ENCODE measurements around the gene RABEP1.
"Not testable (repeated sequence)": the region's sequence is repeated elsewhere in the genome, so short reads cannot be mapped to it uniquely, and the experiment has no call there.

The RABEP1 gene, protein sequence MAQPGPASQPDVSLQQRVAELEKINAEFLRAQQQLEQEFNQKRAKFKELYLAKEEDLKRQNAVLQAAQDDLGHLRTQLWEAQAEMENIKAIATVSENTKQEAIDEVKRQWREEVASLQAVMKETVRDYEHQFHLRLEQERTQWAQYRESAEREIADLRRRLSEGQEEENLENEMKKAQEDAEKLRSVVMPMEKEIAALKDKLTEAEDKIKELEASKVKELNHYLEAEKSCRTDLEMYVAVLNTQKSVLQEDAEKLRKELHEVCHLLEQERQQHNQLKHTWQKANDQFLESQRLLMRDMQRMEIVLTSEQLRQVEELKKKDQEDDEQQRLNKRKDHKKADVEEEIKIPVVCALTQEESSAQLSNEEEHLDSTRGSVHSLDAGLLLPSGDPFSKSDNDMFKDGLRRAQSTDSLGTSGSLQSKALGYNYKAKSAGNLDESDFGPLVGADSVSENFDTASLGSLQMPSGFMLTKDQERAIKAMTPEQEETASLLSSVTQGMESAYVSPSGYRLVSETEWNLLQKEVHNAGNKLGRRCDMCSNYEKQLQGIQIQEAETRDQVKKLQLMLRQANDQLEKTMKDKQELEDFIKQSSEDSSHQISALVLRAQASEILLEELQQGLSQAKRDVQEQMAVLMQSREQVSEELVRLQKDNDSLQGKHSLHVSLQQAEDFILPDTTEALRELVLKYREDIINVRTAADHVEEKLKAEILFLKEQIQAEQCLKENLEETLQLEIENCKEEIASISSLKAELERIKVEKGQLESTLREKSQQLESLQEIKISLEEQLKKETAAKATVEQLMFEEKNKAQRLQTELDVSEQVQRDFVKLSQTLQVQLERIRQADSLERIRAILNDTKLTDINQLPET

DNA sequence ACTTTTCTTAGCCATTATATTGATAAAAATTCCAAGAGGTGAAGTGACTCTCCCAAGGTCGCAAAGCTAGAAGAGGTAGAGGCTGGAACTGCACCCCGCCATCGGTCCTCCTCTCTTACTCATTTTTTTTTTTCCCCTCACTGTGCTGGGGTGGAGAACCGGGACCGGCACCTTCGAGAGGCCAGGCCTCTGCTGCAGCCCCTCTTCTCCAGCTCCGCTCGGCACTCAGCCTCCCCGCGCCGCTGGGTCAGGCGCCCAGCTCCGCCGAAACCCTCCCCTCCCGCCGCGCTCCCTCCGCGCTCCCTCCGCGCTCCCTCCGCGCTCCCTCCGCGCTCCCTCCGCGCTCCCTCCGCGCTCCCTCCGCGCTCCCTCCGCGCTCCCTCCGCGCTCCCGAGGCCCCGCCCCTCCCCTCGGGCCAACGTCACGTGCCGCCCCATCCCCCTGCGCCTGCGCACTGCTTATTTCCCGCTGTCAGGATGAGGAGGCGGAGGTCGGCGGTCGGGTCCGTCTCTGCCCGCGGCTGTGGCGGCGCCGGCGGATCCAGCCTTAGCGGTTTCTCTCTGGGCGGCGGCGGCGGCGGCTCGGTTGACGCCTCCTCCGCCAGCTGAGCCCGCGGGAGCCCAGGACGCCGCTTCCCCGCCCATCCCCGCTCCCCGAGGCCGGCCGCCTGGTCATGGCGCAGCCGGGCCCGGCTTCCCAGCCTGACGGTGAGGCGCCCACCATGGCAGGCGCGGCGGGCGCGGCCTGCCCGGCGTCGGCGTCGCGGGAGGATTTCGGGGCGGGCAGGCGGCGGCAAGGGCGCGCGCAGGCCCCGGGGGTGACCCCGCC lies at the start of gene RABEP1:
Gene RABEP1 (plus strand): TSS at position 471 of the 828 bp plus-strand sequence. CDS start 203 bp downstream, at position 674.
- peak; percentile 89 for DNase-seq

DNA sequence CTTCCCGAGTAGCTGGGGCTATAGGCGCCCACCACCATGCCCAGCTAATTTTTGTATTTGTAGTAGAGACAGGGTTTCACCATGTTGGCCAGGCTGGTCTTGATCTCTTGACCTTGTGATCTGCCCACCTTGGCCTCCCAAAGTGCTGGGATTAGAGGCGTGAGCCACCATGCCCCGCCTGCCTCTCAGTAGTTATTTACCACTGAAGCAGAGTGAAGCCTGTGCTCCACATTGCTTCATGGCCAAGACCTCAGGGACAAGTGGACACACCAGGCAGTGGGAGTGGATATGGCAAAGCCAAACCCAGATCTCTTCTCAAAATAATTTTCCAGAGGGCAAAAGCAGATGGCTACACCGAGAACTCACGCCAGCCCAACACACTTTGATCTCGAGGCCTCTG lies 48.6 kb upstream of the RABEP1 start:
- DNase-seq, result not testable (repeated sequence)

DNA sequence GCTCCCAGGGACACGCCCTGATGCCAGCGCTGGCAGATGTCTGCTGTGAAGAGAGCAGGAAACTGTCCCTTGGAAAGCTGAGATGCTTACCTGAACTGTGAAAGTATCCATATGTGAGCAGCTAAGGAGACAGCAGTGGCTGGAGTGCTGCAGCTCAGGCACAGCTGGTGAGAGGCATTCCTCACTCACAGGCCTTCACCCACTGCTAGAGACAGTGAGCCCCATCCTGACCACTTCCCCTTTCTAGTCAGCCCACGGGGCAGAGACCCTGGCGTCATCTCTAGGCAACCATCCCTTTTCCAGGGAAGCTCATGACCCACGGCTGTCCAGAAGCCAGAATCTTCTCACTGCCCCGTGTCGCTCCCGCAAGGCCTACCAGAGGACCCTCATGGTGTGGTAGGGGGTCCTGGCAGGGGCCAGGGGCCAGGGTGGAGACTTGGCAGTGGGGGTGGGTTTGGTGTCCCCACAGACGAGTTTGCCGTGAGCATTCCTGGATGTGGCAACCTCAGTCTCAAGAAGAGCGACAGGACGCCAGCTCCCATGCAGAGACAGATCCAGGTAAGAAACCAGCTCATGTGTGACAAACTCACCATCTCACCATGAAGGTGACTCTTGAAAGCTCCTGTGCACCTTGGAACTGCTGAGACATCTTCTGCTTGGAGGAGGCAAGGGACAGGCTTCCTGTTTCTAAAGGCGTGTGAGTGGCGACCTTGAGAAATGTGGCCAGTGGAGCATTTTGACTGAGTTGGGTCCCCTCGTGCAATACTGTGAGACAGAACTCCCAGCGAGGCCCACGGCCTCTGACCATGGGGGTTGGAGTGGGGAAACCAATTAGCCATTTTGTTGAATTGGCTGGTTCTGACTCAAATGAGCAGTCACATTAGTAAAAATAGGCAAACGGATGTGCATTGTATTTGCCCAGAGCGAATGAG lies 47.2 kb upstream of the RABEP1 start, which contains the start of gene SCIMP:
Gene SCIMP (minus strand): TSS at position 216 of the 932 bp plus-strand sequence. CDS start 105 bp downstream, at position 111.
- peak; percentile 94 for DNase-seq

DNA sequence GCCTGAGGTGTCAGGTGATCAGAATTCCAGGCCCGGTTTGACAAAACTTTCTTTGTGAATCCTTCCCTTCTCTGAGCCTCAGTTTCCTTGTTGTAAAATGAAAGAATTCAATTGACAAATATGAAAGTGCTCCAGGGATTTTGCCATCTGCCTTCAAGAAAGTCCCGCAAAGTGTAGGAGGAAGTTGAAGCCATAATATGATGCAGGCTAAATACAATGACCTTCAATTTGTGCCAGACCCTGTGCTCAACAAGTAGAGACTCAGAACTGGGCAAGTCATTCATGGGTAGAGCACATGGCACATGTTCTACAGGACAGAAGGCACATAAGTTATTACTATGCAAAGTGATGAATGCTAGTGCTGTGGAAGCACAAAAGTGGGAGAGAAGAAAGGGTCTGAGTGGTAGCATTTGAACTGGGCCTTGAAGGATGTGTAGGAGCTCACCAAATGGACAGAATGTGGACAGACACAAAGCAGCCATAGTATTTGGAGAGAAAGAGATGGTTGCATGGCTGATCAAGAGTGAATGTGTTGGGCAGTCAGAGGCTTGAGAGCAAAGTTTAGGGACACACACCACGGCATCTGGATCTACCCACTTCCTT lies 45.0 kb upstream of the RABEP1 start:
- DNase-seq, result peak; percentile 52

DNA sequence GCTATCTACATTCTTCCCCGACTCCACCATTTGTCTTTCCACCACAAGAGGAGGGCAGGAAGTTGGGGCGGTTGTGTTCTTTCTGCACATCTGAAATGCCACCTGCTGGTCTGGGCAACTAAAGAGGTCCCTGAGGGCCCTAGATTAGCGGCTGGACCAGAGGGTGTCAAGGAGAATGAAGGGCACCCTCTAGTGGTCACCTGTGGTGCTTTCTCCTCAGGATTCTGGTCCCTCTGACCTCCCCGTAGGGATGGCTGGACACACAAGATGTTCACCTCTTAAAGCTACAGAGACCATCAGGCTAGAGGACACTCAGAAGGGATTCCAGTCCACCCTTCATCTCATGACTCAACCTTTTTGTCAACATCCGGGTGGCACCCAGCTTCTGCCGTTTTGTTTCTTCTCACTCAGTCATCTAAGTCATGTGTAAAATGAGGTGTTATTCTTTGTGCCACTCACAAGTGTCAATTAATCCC lies 44.5 kb upstream of the RABEP1 start:
- peak; percentile 84 for DNase-seq

DNA sequence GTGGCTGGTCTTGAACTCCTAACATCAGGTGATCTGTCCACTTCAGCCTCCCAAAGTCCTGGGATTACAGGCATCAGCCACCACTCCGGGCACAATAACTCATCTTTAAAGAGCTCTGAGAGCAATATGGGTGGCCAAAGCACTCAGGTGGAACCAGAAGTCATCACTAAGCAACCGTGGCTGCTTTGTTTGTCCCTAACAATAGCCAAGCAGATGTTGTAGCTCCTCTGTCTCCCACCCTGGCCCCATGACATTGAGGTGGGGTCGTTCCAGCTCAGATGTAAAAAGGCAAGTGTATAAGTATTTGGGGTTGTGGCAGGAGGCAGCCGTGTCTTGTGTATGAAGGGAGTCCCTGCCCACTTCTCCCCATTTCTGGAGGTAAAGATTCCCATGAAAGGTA lies 43.8 kb upstream of the RABEP1 start:
- no peak for DNase-seq

DNA sequence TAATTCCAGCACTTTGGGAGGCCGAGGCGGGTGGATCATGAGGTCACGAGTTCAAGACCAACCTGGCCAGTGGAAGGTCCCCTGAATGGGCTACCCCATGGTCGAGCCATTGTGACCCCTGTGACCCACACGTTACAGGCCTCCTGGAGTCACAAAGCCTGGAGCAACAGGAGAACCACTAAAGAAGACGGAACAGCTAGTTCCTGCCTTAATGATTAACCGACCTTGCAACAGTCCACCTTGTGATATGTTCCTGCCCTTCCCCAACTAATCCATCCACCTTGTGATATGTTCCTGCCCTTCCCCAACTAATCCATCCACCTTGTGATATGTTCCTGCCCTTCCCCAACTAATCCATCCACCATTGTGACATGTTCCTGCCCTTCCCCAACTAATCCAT lies 42.3 kb upstream of the RABEP1 start:
- DNase-seq, result not testable (repeated sequence)

DNA sequence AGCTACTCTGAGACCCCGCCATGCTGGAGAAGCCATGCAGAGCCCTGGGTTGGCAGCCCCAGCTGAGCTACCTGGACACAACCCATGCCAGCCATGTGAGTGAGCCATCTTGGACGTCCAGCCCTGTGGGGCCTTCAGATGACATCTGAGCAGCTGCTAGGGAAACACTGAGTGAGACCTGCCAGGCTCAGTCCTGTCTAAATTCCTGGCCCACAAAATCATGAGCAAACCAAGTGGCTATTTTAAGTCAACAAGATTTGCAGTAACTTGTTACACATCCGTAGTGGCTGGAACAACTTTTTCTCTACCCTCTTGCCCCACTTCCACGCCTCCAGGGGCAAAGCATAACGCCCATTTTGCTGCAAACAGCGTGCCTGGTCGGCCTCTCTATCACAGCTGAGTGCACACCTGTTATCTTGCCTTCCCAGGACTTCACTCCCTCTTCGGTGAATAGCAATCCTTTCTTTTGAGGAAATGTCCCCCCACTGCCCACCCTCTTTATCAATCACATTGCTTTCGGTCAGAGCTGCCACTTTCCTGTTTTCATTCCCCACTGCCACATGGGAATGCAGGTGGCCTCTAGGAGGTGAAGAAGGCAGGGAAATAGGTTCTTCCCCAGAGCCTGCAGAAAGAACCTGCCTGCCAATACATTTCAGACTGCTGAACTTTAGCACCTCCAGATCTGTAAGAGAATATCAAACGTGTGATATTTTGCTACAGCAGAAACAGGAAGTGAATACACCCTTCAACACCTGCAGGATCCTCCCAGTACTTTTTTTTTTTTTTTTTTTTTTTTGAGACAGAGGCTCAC lies 40.0 kb upstream of the RABEP1 start:
- DNase-seq, result no peak

DNA sequence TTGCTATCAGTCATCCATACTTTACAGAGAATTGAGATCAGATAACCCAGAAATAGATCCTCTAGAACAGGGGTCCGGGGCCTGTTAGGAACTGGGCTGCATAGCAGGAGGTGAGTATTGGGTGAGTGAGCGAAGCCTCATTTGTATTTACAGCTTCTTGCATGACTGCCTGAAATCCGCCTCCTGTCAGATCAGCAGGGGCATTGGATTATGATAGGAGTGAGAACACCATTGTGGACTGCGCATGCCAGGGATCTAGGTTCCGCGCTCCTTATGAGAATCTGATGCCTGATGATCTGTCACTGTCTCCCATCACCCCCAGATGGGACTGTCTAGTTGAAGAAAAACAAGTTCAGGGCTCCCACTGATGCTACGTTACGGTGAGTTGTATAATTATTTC lies 34.5 kb upstream of the RABEP1 start:
- no peak for DNase-seq

DNA sequence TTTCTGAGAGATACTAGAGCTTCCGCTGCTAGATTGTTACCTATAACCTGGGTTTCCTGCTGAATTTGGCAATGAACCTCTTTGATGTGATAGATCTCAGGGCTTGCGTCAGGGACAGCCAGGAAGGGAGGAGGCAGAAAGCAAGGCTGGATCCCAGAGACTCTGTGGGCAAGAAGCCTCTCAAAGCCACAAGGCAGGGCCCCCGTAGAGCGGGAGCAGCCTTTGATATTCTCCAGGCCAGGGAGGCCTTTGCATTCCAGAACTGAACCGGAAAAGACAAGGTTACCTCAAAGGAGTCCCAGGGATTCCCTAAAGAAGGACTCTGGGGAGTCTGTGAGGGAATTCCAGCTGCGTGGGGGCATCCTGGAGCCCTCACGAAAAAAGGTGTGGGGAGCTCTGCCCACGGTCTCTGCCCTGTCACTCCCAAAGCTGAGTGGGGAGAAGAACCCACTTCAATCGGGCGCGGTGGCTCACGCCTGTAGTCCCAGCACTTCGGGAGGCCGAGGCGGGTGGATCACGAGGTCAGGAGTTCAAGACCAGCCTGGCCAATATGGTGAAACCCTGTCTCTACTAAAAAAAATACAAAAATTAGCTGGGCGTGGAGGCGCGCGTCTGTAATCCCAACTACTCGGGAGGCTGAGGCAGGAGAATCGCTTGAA lies 33.1 kb upstream of the RABEP1 start:
- no peak for DNase-seq

DNA sequence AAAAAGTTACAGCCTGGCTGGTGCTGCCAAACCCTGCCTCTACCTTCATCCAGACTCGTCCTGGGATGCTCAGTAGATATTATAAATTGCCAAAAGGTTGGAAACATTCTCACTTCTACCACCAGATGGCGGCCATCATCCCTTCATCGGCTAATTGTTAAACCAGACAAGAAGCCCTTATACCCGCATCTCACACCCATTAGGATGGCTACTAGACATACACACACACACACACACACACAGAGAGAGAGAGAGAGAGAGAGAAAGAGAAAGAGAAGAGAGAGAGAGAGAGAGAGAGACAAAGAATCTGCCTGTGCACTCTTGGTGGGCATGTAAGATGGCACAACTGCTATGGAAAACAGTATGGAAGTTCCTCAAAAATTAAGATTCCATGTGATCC lies 32.5 kb upstream of the RABEP1 start:
- peak; percentile 65 for DNase-seq

DNA sequence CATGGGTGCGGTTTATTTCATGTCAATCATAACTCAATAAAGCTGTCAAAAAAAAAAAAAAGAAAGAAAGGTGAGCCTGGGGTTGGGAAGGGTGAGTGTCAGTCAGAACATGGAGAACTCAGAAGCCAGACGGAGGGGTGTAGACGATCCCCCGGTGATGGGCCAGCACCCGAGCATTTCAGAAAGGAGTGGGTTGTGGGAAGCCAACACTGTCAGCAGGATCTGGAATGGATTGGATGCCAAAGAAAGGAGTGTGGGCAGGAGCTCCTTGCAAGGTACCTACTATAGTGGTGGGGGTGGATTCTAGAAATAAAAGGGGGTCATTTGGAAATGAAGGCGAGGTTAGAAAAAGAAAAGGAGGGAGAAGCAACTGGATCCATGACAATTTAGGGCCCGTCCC lies 27.7 kb upstream of the RABEP1 start:
- DNase-seq, result no peak

DNA sequence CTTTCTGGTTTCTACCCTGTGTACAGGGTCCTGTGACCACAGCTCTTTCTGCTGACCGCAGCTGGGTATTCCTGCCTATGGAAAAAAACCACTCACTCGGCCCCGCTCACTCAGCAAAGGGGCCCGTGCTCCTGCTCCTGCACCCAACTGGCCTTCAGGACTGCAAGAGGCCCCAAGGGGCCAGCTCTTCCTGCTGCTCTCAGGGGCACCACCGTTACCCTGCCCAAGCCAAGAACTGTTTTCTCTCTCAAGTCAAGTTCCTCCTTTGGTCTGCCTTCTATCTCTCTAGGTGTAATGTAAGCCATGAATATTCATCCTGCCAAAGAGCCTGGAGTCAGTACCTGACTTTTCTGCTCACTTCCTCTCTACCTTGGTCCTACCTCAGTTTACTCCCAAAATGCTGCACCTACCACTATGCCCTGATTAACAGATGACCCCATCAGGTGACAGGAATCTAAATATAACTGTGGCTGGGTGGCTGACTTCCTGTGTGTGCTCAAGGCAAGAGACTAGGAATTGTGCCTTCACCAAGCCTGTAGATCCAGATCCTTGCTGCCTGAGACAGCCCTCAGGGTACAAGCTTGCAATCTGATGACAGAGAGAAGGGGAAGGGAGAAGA lies 27.1 kb upstream of the RABEP1 start:
- no peak for DNase-seq

DNA sequence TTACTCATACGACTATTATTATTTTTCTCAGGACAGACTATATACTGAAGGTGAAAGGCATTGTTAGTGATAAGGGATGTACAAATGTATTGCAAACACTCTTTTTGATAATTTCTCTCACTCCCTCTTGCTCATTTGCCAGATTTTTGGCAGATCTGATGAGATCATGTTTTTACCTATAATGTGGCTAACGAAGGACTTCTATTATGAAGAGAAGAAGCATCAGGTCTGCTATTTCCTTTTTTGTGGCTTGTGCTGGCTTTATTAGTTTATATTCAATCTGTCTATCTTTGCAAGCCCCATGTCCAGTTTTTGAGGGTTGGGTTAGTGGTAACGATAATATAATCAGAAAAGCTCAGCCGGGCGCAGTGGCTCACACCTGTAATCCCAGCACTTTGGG lies 25.0 kb upstream of the RABEP1 start:
- no peak for DNase-seq

DNA sequence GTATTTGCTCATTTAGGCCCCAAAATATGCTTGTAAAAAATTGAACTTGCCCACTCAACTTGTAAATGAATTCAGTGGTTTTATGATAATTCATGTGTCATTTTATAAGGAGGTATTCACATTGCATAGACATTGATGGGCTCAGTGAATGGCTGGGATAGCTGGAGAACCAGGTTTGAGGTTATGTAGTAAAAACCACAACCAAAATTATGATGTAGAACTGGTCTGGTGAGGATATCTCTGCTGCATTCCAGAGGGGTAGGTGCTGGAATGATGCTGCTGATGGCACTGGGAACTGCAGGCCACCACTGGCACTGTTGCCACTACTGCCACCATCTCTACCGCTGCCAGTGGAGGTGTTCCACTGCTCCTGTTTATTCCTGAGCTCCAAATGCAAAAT lies 21.5 kb upstream of the RABEP1 start:
- DNase-seq, result no peak

DNA sequence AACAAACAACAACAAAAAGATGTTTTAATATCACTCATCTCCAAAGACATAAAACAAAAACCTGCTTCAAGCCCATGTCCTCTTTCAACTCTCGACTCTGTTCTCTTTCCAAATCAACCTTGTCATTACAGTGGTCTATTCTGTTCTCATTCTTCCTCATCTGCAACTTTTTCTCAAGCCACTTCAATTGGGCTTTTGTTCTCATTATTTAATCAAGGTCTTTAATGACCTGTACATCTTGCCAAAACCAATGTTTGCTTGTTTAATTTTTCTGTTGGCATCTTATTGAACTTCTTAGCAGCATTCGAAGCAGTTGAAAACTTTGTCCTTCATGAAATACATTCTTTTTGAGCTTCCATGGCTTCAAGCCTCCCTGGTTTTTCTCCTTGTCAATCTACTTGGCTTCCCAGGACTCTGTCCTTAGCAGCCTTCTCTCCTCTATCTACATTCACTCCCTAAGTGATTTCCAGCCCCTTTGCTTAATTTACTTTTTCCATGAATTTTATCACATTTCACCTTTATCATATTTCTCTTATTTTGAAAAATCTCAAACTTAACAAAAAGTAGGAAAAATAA lies 19.6 kb upstream of the RABEP1 start:
- no peak for DNase-seq

DNA sequence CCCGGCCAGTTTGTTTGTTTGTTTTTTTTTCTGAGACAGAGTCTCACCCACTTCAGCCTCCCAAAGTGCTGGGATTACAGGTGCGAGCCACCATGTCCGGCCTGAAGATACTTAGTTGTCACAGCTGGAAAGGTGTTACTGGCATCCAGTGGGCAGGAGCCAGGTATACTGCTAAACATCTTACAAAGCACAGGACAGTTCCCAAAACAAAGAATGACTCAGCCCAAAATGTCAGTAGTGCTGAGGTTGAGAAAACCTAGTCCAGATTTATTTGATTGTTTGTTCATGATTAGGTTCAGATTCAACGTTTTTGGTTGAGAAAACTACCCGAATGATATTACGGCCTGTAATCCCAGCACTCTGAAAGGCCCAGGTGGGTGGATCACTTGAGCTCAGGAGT lies 18.6 kb upstream of the RABEP1 start:
- DNase-seq, result no peak

DNA sequence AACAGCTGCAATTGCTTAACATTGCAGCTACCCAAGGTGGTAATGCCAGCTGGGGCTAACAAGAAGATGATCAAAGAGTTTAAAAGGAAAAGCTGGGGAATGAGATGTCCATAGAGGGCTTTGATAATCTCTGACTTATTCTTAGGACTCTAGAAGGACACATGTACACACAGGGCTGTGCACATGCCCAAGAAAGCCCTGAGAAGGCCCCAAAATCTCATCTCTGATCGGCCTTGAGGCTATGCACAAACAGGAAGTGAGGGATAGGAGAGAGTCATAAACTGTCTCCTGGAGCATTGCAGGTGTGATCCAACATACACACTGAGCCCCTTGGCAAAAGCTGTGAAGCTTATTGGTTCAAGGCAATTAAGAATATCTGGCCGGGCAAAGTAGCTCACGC lies 17.2 kb upstream of the RABEP1 start:
- no peak for DNase-seq
